T-cell (primary cell): ENCODE measurements around the gene HDAC8. TPM values are rescaled to one million over a fixed set of nuclear protein-coding genes. Genes with fewer than 3 reads are reported as not detected.

Experiments used
- ATAC-seq, 4 experiments: fragments of 200-7000 bp in 3 of 4; fragments of 150-1000 bp in 1 of 4; cut with Tn5 transposase; replicated peaks in 1 of 4; 1 replicate in 3 of 4; 2 replicates in 1 of 4; pipeline ENCODE4 v1.10.0; 2021; ENCODE audit warnings: moderate library complexity in 3 of 4, mild to moderate bottlenecking in 2 of 4, moderate number of reproducible peaks in 1 of 4
- CTCF ChIA-PET, 2 donors: fragments of 300-600 bp; sonication (Branson Sonifier 250); formaldehyde crosslinking; loops; one replicate each; lab custom pipeline; 2022; ENCODE audit warnings: antibody characterized with exemption in 2 of 2; lab: Charles Lee
- POLR2A ChIA-PET, 2 donors: fragments of 300-600 bp; sonication (Branson Sonifier 250); formaldehyde crosslinking; loops; one replicate each; lab custom pipeline; 2022; ENCODE audit warnings: antibody characterized with exemption in 2 of 2; lab: Charles Lee
- DNase-seq, 35 experiments: peaks; one replicate each; pipeline versions ENCODE4 v3.0.0 to v3.0.0-alpha.2; 2013 to 2023
- H3K27ac ChIP-seq: one replicate; pipeline ENCODE4 v1.5.1; 2013; ENCODE audit warnings: low read length
- H3K27me3 ChIP-seq, 2 experiments: replicated peaks in 1 of 2; 1 replicate in 1 of 2; 2 replicates in 1 of 2; pipeline versions ENCODE4 v1.6.1 to v1.7.0; 2013; ENCODE audit warnings: low read length in 1 of 2, mixed read lengths in 1 of 2; ENCODE audit not compliant: control insufficient read depth in 2 of 2, insufficient read depth in 2 of 2; ENCODE audit errors: extremely low read depth in 1 of 2
- H3K36me3 ChIP-seq, 2 donors: 1 replicate in 1 of 2; 2 replicates in 1 of 2; pipeline versions ENCODE4 v1.6.1 to v1.7.0; 2013; ENCODE audit warnings: low read length in 1 of 2; ENCODE audit not compliant: control insufficient read depth in 2 of 2, insufficient read depth in 1 of 2; ENCODE audit errors: extremely low read depth in 1 of 2
- H3K4me1 ChIP-seq, 2 experiments: 1 replicate in 1 of 2; 2 replicates in 1 of 2; pipeline versions ENCODE4 v1.6.1 to v1.7.0; 2013; ENCODE audit warnings: low read length in 2 of 2, mixed read lengths in 1 of 2; ENCODE audit not compliant: insufficient read depth in 2 of 2, control insufficient read depth in 1 of 2; ENCODE audit errors: extremely low read depth in 1 of 2
- H3K4me3 ChIP-seq, 2 donors: 1 replicate in 1 of 2; 2 replicates in 1 of 2; pipeline versions ENCODE4 v1.5.1 to v1.7.0; 2013; ENCODE audit warnings: mild to moderate bottlenecking in 2 of 2, low read length in 1 of 2, moderate library complexity in 1 of 2; ENCODE audit not compliant: control insufficient read depth in 1 of 2; ENCODE audit errors: extremely low read depth in 1 of 2
- H3K9me3 ChIP-seq: 2 replicates; pipeline ENCODE4 v1.7.0; 2013
- H3K27ac Mint-ChIP-seq, 2 donors: one replicate each; pipeline ENCODE4 v1.8.0; 2020 to 2021; ENCODE audit warnings: mild to moderate bottlenecking in 2 of 2, mixed read lengths in 2 of 2
- H3K27me3 Mint-ChIP-seq, 2 donors: one replicate each; pipeline ENCODE4 v1.8.0; 2021 to 2022; ENCODE audit warnings: mixed read lengths in 2 of 2
- H3K36me3 Mint-ChIP-seq: one replicate; pipeline ENCODE4 v1.8.0; 2021; ENCODE audit warnings: mixed read lengths
- H3K4me1 Mint-ChIP-seq, 3 donors: one replicate each; pipeline ENCODE4 v1.8.0; 2020 to 2022; ENCODE audit warnings: mixed read lengths in 3 of 3, mild to moderate bottlenecking in 1 of 3
- H3K4me3 Mint-ChIP-seq, 3 donors: one replicate each; pipeline ENCODE4 v1.8.0; 2020 to 2022; ENCODE audit warnings: mild to moderate bottlenecking in 3 of 3, mixed read lengths in 3 of 3, moderate library complexity in 3 of 3
- H3K9me3 Mint-ChIP-seq, 3 donors: one replicate each; pipeline ENCODE4 v1.8.0; 2020 to 2022; ENCODE audit warnings: mixed read lengths in 3 of 3
- WGBS: methylation state at CpG from one replicate; pipeline ENCODE4 v1.1.5; 2013; ENCODE audit warnings: missing lambda C conversion rate; ENCODE audit not compliant: insufficient coverage; 5-methylcytosine and 5-hydroxymethylcytosine counted together
- total RNA-seq, 35 experiments: library from RNA in 6 of 35; stranded (reverse) in 6 of 35; fragments of 120-200 nt in 1 of 35; gene quantifications; one replicate each; pipeline versions ENCODE4 v1.2.1 to v1.2.4 and lab custom pipeline; 2013 to 2026

The HDAC8 gene
- total RNA-seq, 5 donors from 2014 or later (not counting 1 experiment from before 2014, with no cell fraction given): 15.7 to 19.1 (median 16.9) TPM

GRCh38 chrX:72478853-72479252, 93.8 kb downstream of the HDAC8 start:
- Mint-ChIP-seq H3K27ac (no peak overlapping the region), H3K27me3 (peaks cover 0 to 15% of the 10 kb centered on the region in 2 donors), H3K4me1 (no peaks in the 10 kb centered on the region), H3K9me3 (no peaks in the 10 kb centered on the region), H3K4me3 (no peak overlapping the region), H3K36me3 (peaks cover 46% of the 10 kb centered on the region)
- Histone ChIP-seq H3K4me3 (no peak overlapping the region), H3K27me3 (no peaks in the 10 kb centered on the region), H3K36me3 (no peaks in the 10 kb centered on the region), H3K27ac (no peak overlapping the region), H3K4me1 (no peaks in the 10 kb centered on the region), H3K9me3 (no peaks in the 10 kb centered on the region)
- CTCF ChIA-PET: no interaction called here
- POLR2A ChIA-PET: no interaction called here
- DNase-seq (no peak), ATAC-seq (no peak)
- 100% methylated on average over 4 of the region's 9 CpGs for WGBS

- peaks cover 48% of the 10 kb centered on the region for H3K36me3 Mint-ChIP-seq
- no peak for ATAC-seq
- no peaks in the 10 kb centered on the region for H3K4me1 ChIP-seq
- no peaks in the 10 kb centered on the region for H3K9me3 Mint-ChIP-seq
- WGBS: no CpG with 5 or more reads among the region's 8 CpGs
- no peak overlapping the region for H3K27ac ChIP-seq
- no peaks in the 10 kb centered on the region for H3K36me3 ChIP-seq
- no peak overlapping the region for H3K4me3 ChIP-seq
- no peak overlapping the region for H3K27ac Mint-ChIP-seq
- no peaks in the 10 kb centered on the region for H3K4me1 Mint-ChIP-seq
- no peak for DNase-seq
- H3K27me3 ChIP-seq: no peaks in the 10 kb centered on the region
- peaks cover 0 to 15% of the 10 kb centered on the region in 2 donors for H3K27me3 Mint-ChIP-seq
- ChIA-PET CTCF (no interaction called here), POLR2A (no interaction called here)
- no peaks in the 10 kb centered on the region for H3K9me3 ChIP-seq
- H3K4me3 Mint-ChIP-seq: no peak overlapping the region
These were observed 94.3 kb downstream of the HDAC8 start for GRCh38 chrX:72478351-72478750.

GRCh38 chrX:72477781-72478181, 94.9 kb downstream of the HDAC8 start:
- H3K36me3 Mint-ChIP-seq: peaks cover 49% of the 10 kb centered on the region
- CTCF ChIA-PET: no interaction called here
- WGBS: no CpG with 5 or more reads among the region's 4 CpGs
- H3K27ac Mint-ChIP-seq: no peak overlapping the region
- ATAC-seq (no peak), DNase-seq (no peak)
- no peaks in the 10 kb centered on the region for H3K9me3 Mint-ChIP-seq
- Histone ChIP-seq H3K4me1 (no peaks in the 10 kb centered on the region), H3K27ac (no peak overlapping the region), H3K9me3 (no peaks in the 10 kb centered on the region), H3K27me3 (no peaks in the 10 kb centered on the region), H3K4me3 (no peak overlapping the region), H3K36me3 (no peaks in the 10 kb centered on the region)
- H3K4me3 Mint-ChIP-seq: no peak overlapping the region
- POLR2A ChIA-PET: no interaction called here
- no peaks in the 10 kb centered on the region for H3K4me1 Mint-ChIP-seq
- peaks cover 0 to 15% of the 10 kb centered on the region in 2 donors for H3K27me3 Mint-ChIP-seq

GRCh38 chrX:72477376-72477775, 95.3 kb downstream of the HDAC8 start:
- no peaks in the 10 kb centered on the region for H3K9me3 ChIP-seq
- Mint-ChIP-seq H3K4me3 (no peak overlapping the region), H3K4me1 (no peaks in the 10 kb centered on the region), H3K36me3 (peaks cover 53% of the 10 kb centered on the region), H3K27ac (no peak overlapping the region), H3K9me3 (no peaks in the 10 kb centered on the region), H3K27me3 (peaks cover 0 to 15% of the 10 kb centered on the region in 2 donors)
- no peaks in the 10 kb centered on the region for H3K4me1 ChIP-seq
- POLR2A ChIA-PET: no interaction called here
- H3K27ac ChIP-seq: no peak overlapping the region
- H3K36me3 ChIP-seq: no peaks in the 10 kb centered on the region
- H3K27me3 ChIP-seq: no peaks in the 10 kb centered on the region
- CTCF ChIA-PET: no interaction called here
- DNase-seq (no peak), ATAC-seq (no peak)
- no peak overlapping the region for H3K4me3 ChIP-seq
- no CpG with 5 or more reads among the region's 2 CpGs for WGBS

- Histone ChIP-seq H3K4me1 (no peaks in the 10 kb centered on the region), H3K27ac (no peak overlapping the region), H3K27me3 (no peaks in the 10 kb centered on the region), H3K9me3 (no peaks in the 10 kb centered on the region), H3K4me3 (no peak overlapping the region), H3K36me3 (no peaks in the 10 kb centered on the region)
- 86% methylated on average over 1 of the region's 6 CpGs for WGBS
- POLR2A ChIA-PET: no interaction called here
- no peaks in the 10 kb centered on the region for H3K4me1 Mint-ChIP-seq
- no peaks in the 10 kb centered on the region for H3K9me3 Mint-ChIP-seq
- CTCF ChIA-PET: no interaction called here
- no peak overlapping the region for H3K4me3 Mint-ChIP-seq
- H3K27me3 Mint-ChIP-seq: peaks cover 0 to 15% of the 10 kb centered on the region in 2 donors
- DNase-seq (no peak), ATAC-seq (no peak)
- H3K27ac Mint-ChIP-seq: no peak overlapping the region
- H3K36me3 Mint-ChIP-seq: peaks cover 50% of the 10 kb centered on the region
These were observed 96.5 kb downstream of the HDAC8 start for GRCh38 chrX:72475952-72476668.

- peaks cover 0 to 15% of the 10 kb centered on the region in 2 donors for H3K27me3 Mint-ChIP-seq
- Histone ChIP-seq H3K4me3 (no peak overlapping the region), H3K9me3 (no peaks in the 10 kb centered on the region), H3K36me3 (no peaks in the 10 kb centered on the region), H3K4me1 (no peaks in the 10 kb centered on the region), H3K27me3 (no peaks in the 10 kb centered on the region), H3K27ac (no peak overlapping the region)
- no peak for DNase-seq
- peaks cover 51% of the 10 kb centered on the region for H3K36me3 Mint-ChIP-seq
- no CpG with 5 or more reads among the region's 1 CpG for WGBS
- CTCF ChIA-PET: no interaction called here
- POLR2A ChIA-PET: no interaction called here
- no peak for ATAC-seq
- H3K4me3 Mint-ChIP-seq: no peak overlapping the region
- H3K9me3 Mint-ChIP-seq: no peaks in the 10 kb centered on the region
- H3K4me1 Mint-ChIP-seq: no peaks in the 10 kb centered on the region
- no peak overlapping the region for H3K27ac Mint-ChIP-seq
These were observed 97.3 kb downstream of the HDAC8 start for GRCh38 chrX:72475338-72475737.
